GM23338 (cell line): ENCODE data around the gene C1QTNF5. TPM values are rescaled to one million over a fixed set of nuclear protein-coding genes. Genes with fewer than 3 reads are reported as not detected.

Experiments used
- ATAC-seq: fragments of 200-7000 bp; cut with Tn5 transposase; 3 replicates; pipeline ENCODE4 v1.9.1; 2020
- DNase-seq: peaks from one replicate; pipeline ENCODE4 v3.0.0-alpha.2; 2015; ENCODE audit warnings: low spot score
- H2AFZ ChIP-seq: fragments of 200-600 bp; sonication (generic); 2 replicates; pipeline ENCODE4 v1.8.0; 2016; ENCODE audit warnings: antibody characterized with exemption, mild to moderate bottlenecking, moderate library complexity
- H3F3A ChIP-seq: fragments of 200-600 bp; sonication (generic); replicated peaks from 2 replicates; pipeline ENCODE4 v1.8.0; 2017; ENCODE audit warnings: antibody characterized with exemption, mixed run types, low read depth
- H3K27ac ChIP-seq: fragments of 200-600 bp; sonication (generic); 2 replicates; pipeline ENCODE4 v1.6.1; 2016; ENCODE audit warnings: low read depth
- H3K27me3 ChIP-seq: fragments of 200-600 bp; sonication (generic); 2 replicates; pipeline ENCODE4 v1.8.0; 2016; ENCODE audit warnings: mild to moderate bottlenecking, mixed run types, moderate library complexity; ENCODE audit not compliant: insufficient read depth
- H3K36me3 ChIP-seq: fragments of 200-600 bp; sonication (generic); 2 replicates; pipeline ENCODE4 v1.8.0; 2016; ENCODE audit warnings: mild to moderate bottlenecking; ENCODE audit not compliant: insufficient read depth
- H3K4me1 ChIP-seq: fragments of 200-600 bp; sonication (generic); 2 replicates; pipeline ENCODE4 v1.8.0; 2016; ENCODE audit warnings: mild to moderate bottlenecking, moderate library complexity; ENCODE audit not compliant: insufficient read depth
- H3K4me2 ChIP-seq: fragments of 200-600 bp; sonication (generic); 2 replicates; pipeline ENCODE4 v1.7.1; 2017; ENCODE audit warnings: mixed run types
- H3K4me3 ChIP-seq: fragments of 200-600 bp; sonication (generic); 2 replicates; pipeline ENCODE4 v1.6.1; 2016; ENCODE audit warnings: mixed run types
- H3K79me2 ChIP-seq: fragments of 200-600 bp; sonication (generic); replicated peaks from 2 replicates; pipeline ENCODE4 v1.8.0; 2017; ENCODE audit warnings: mild to moderate bottlenecking; ENCODE audit not compliant: insufficient read depth
- H3K9me2 ChIP-seq: fragments of 200-600 bp; sonication (generic); 2 replicates; pipeline ENCODE4 v1.8.0; 2017; ENCODE audit not compliant: insufficient read depth
- H4K20me1 ChIP-seq: fragments of 200-600 bp; sonication (generic); replicated peaks from 2 replicates; pipeline ENCODE4 v1.8.0; 2017; ENCODE audit warnings: mild to moderate bottlenecking; ENCODE audit not compliant: insufficient read depth
- H3K27ac Mint-ChIP-seq: 2 replicates; pipeline ENCODE4 v1.8.0; 2020; ENCODE audit warnings: inconsistent platforms, mild to moderate bottlenecking, moderate library complexity, mixed read lengths
- H3K27me3 Mint-ChIP-seq: 3 replicates; pipeline ENCODE4 v1.8.0; 2022; ENCODE audit warnings: low read depth, mild to moderate bottlenecking, moderate library complexity, mixed read lengths, inconsistent platforms; ENCODE audit not compliant: insufficient read depth, poor library complexity
- H3K36me3 Mint-ChIP-seq: 3 replicates; pipeline ENCODE4 v1.8.0; 2021; ENCODE audit warnings: low read depth, mild to moderate bottlenecking, inconsistent platforms, moderate library complexity, mixed read lengths
- H3K4me1 Mint-ChIP-seq: 3 replicates; pipeline ENCODE4 v1.8.0; 2020; ENCODE audit warnings: mild to moderate bottlenecking, inconsistent platforms, mixed read lengths
- H3K4me3 Mint-ChIP-seq: 3 replicates; pipeline ENCODE4 v1.8.0; 2021; ENCODE audit warnings: moderate library complexity, mild to moderate bottlenecking, inconsistent platforms, mixed read lengths
- H3K9me3 Mint-ChIP-seq: 3 replicates; pipeline ENCODE4 v1.8.0; 2020; ENCODE audit warnings: moderate library complexity, mild to moderate bottlenecking, inconsistent platforms, mixed read lengths
- CREB1 ChIP-seq: fragments of 250-450 bp; sonication (Bioruptor Pico); IDR thresholded peaks from 2 replicates; pipeline ENCODE4 v1.5.0; 2020; ENCODE audit warnings: low read depth, mild to moderate bottlenecking, moderate library complexity
- ETS1 ChIP-seq: IDR thresholded peaks from 2 replicates; pipeline ENCODE4 v1.6.1; 2016; ENCODE audit warnings: antibody characterized with exemption
- EZH2 ChIP-seq: fragments of 200-600 bp; sonication (generic); IDR thresholded peaks from one replicate; pipeline ENCODE4 v1.8.0; 2017; ENCODE audit warnings: antibody characterized with exemption, mild to moderate bottlenecking, low read depth; ENCODE audit not compliant: unreplicated experiment
- EZH2phosphoT487 ChIP-seq: fragments of 200-600 bp; sonication (generic); IDR thresholded peaks from one replicate; pipeline ENCODE4 v1.8.1; 2018; ENCODE audit warnings: antibody characterized with exemption; ENCODE audit not compliant: unreplicated experiment
- JUNB ChIP-seq: IDR thresholded peaks from one replicate; pipeline ENCODE4 v1.6.1; 2016; ENCODE audit warnings: antibody characterized with exemption; ENCODE audit not compliant: unreplicated experiment
- NANOG ChIP-seq: IDR thresholded peaks from 2 replicates; pipeline ENCODE4 v1.6.1; 2016; ENCODE audit warnings: antibody characterized with exemption, borderline replicate concordance
- POLR2AphosphoS5 ChIP-seq: IDR thresholded peaks from 2 replicates; pipeline ENCODE4 v1.6.1; 2016; ENCODE audit warnings: antibody characterized with exemption, low read depth
- ZNF331 ChIP-seq: fragments of 250-450 bp; sonication (Bioruptor Pico); IDR thresholded peaks from 2 replicates; pipeline ENCODE4 v1.5.0; 2020; ENCODE audit warnings: low read depth, mild to moderate bottlenecking, moderate library complexity
- polyA plus RNA-seq: library from polyadenylated mRNA; unstranded; fragments of >200 nt; fragmentation: Nextera tagmentation; extraction: Ambion mirVana; gene quantifications from 2 replicates; pipeline ENCODE4 v1.2.1, GENCODE V29; 2016
- total RNA-seq: library from RNA; depleted of rRNA; stranded (reverse); fragments of >200 nt; shearing (Covaris generic); gene quantifications from 2 replicates; pipeline ENCODE4 v1.2.3, GENCODE V29; 2014
- TF ChIP-seq, protein P1 (sequence below): IDR thresholded peaks from one replicate; pipeline ENCODE4 v1.6.1; 2018; ENCODE audit warnings: antibody characterized with exemption; ENCODE audit not compliant: unreplicated experiment
- TF ChIP-seq, protein P2 (sequence below): fragments of 250-450 bp; sonication (Bioruptor Pico); IDR thresholded peaks from 2 replicates; pipeline ENCODE4 v1.5.0; 2020; ENCODE audit warnings: mild to moderate bottlenecking, moderate library complexity

Gene C1QTNF5
- total and polyA plus RNA-seq, 2 experiments from 2014 or later = 1.9 TPM

DNA sequence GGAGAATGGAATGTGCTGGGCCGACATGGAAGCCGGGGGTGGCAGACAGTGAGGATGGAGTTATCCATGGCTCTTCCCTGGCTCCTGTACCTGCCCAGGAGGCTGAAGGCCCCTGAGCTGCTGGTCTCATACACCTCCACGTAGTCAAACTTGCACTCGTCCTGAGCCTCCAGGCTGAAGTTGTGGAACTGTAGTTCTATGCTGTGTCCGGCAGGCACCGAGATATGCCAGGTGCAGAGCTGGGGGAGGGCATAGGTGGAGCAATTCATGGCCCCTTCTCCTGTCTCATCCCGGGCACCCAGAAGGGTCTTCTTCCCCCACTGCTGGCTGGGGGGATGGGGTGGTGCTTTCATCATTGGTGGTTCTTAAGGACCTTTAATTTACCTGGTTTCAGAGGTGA, 3.0 kb upstream of the C1QTNF5 start:
- H4K20me1 ChIP-seq = no peaks in the 10 kb centered on the region
- Mint-ChIP-seq H3K27me3 (peaks cover 38% of the 10 kb centered on the region), H3K9me3 (no peaks in the 10 kb centered on the region), H3K27ac (no peak overlapping the region), H3K4me3 (no peak overlapping the region; the same call in 2 of the 3 replicates), H3K4me1 (peaks cover 19% of the 10 kb centered on the region), H3K36me3 (no peaks in the 10 kb centered on the region)
- H3K79me2 ChIP-seq = no peaks in the 10 kb centered on the region
- TF ChIP-seq EZH2phosphoT487 = no peak
- peaks cover 45% of the 10 kb centered on the region for H3K27me3 ChIP-seq
- ATAC-seq (no peak), DNase-seq (no peak)
- H2AFZ ChIP-seq = no peak overlapping the region
- H3K9me2 ChIP-seq = no peaks in the 10 kb centered on the region
- no peak overlapping the region for H3K4me2 ChIP-seq
- no peak overlapping the region for H3K27ac ChIP-seq
- H3K36me3 ChIP-seq = no peaks in the 10 kb centered on the region
- H3K4me3 ChIP-seq = no peak overlapping the region
- peaks cover 17% of the 10 kb centered on the region for H3K4me1 ChIP-seq
- H3F3A ChIP-seq = peaks cover 7% of the 10 kb centered on the region; the same call in 1 of the 2 replicates

GRCh38 chr11:119342362-119343130, 1.9 kb upstream of the C1QTNF5 start:
- Histone ChIP-seq H4K20me1 (no peaks in the 10 kb centered on the region), H3K4me2 (no peak overlapping the region), H3K4me1 (peaks cover 26% of the 10 kb centered on the region), H3K27me3 (peaks cover 48% of the 10 kb centered on the region), H3K4me3 (no peak overlapping the region), H3K9me2 (no peaks in the 10 kb centered on the region), H3K27ac (no peak overlapping the region), H3K36me3 (no peaks in the 10 kb centered on the region), H3K79me2 (no peaks in the 10 kb centered on the region), H3F3A (peaks cover 7% of the 10 kb centered on the region; the same call in 1 of the 2 replicates), H2AFZ (no peak overlapping the region)
- peaks cover 30% of the 10 kb centered on the region for H3K4me1 Mint-ChIP-seq
- DNase-seq (no peak), ATAC-seq (no peak)
- H3K9me3 Mint-ChIP-seq = no peaks in the 10 kb centered on the region
- H3K36me3 Mint-ChIP-seq = no peaks in the 10 kb centered on the region
- H3K27ac Mint-ChIP-seq = no peak overlapping the region
- H3K27me3 Mint-ChIP-seq = peaks cover 46% of the 10 kb centered on the region
- TF ChIP-seq, protein P1, sequence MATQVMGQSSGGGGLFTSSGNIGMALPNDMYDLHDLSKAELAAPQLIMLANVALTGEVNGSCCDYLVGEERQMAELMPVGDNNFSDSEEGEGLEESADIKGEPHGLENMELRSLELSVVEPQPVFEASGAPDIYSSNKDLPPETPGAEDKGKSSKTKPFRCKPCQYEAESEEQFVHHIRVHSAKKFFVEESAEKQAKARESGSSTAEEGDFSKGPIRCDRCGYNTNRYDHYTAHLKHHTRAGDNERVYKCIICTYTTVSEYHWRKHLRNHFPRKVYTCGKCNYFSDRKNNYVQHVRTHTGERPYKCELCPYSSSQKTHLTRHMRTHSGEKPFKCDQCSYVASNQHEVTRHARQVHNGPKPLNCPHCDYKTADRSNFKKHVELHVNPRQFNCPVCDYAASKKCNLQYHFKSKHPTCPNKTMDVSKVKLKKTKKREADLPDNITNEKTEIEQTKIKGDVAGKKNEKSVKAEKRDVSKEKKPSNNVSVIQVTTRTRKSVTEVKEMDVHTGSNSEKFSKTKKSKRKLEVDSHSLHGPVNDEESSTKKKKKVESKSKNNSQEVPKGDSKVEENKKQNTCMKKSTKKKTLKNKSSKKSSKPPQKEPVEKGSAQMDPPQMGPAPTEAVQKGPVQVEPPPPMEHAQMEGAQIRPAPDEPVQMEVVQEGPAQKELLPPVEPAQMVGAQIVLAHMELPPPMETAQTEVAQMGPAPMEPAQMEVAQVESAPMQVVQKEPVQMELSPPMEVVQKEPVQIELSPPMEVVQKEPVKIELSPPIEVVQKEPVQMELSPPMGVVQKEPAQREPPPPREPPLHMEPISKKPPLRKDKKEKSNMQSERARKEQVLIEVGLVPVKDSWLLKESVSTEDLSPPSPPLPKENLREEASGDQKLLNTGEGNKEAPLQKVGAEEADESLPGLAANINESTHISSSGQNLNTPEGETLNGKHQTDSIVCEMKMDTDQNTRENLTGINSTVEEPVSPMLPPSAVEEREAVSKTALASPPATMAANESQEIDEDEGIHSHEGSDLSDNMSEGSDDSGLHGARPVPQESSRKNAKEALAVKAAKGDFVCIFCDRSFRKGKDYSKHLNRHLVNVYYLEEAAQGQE = no peak
- TF ChIP-seq ETS1 (no peak), CREB1 (CRISPR knock-in tag) (no peak), NANOG (no peak), ZNF331 (CRISPR knock-in tag) (no peak), POLR2AphosphoS5 (no peak), EZH2 (no peak), JUNB (no peak)
- TF ChIP-seq, protein P2, sequence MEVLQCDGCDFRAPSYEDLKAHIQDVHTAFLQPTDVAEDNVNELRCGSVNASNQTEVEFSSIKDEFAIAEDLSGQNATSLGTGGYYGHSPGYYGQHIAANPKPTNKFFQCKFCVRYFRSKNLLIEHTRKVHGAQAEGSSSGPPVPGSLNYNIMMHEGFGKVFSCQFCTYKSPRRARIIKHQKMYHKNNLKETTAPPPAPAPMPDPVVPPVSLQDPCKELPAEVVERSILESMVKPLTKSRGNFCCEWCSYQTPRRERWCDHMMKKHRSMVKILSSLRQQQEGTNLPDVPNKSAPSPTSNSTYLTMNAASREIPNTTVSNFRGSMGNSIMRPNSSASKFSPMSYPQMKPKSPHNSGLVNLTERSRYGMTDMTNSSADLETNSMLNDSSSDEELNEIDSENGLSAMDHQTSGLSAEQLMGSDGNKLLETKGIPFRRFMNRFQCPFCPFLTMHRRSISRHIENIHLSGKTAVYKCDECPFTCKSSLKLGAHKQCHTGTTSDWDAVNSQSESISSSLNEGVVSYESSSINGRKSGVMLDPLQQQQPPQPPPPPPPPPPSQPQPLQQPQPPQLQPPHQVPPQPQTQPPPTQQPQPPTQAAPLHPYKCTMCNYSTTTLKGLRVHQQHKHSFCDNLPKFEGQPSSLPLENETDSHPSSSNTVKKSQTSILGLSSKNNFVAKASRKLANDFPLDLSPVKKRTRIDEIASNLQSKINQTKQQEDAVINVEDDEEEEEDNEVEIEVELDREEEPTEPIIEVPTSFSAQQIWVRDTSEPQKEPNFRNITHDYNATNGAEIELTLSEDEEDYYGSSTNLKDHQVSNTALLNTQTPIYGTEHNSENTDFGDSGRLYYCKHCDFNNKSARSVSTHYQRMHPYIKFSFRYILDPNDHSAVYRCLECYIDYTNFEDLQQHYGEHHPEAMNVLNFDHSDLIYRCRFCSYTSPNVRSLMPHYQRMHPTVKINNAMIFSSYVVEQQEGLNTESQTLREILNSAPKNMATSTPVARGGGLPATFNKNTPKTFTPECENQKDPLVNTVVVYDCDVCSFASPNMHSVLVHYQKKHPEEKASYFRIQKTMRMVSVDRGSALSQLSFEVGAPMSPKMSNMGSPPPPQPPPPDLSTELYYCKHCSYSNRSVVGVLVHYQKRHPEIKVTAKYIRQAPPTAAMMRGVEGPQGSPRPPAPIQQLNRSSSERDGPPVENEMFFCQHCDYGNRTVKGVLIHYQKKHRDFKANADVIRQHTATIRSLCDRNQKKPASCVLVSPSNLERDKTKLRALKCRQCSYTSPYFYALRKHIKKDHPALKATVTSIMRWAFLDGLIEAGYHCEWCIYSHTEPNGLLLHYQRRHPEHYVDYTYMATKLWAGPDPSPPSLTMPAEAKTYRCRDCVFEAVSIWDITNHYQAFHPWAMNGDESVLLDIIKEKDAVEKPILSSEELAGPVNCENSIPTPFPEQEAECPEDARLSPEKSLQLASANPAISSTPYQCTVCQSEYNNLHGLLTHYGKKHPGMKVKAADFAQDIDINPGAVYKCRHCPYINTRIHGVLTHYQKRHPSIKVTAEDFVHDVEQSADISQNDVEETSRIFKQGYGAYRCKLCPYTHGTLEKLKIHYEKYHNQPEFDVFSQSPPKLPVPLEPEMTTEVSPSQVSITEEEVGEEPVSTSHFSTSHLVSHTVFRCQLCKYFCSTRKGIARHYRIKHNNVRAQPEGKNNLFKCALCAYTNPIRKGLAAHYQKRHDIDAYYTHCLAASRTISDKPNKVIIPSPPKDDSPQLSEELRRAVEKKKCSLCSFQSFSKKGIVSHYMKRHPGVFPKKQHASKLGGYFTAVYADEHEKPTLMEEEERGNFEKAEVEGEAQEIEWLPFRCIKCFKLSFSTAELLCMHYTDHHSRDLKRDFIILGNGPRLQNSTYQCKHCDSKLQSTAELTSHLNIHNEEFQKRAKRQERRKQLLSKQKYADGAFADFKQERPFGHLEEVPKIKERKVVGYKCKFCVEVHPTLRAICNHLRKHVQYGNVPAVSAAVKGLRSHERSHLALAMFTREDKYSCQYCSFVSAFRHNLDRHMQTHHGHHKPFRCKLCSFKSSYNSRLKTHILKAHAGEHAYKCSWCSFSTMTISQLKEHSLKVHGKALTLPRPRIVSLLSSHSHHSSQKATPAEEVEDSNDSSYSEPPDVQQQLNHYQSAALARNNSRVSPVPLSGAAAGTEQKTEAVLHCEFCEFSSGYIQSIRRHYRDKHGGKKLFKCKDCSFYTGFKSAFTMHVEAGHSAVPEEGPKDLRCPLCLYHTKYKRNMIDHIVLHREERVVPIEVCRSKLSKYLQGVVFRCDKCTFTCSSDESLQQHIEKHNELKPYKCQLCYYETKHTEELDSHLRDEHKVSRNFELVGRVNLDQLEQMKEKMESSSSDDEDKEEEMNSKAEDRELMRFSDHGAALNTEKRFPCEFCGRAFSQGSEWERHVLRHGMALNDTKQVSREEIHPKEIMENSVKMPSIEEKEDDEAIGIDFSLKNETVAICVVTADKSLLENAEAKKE = no peak
- no peak overlapping the region; the same call in 2 of the 3 replicates for H3K4me3 Mint-ChIP-seq
